Liver (tissue), 9 donors: Measurements from ENCODE around the gene MEF2A. TPM values are rescaled to one million over a fixed set of nuclear protein-coding genes. Genes with fewer than 3 reads are reported as not detected.

Source experiments
- DNase-seq: peaks from one replicate; pipeline ENCODE4 v3.0.0-alpha.2; 2017; ENCODE audit warnings: low spot score
- H3K27ac ChIP-seq, 2 donors: one replicate each; pipeline ENCODE4 v1.7.0; 2013; ENCODE audit warnings: inconsistent platforms in 2 of 2, low read length in 2 of 2, control low read depth in 1 of 2, low read depth in 1 of 2, mild to moderate bottlenecking in 1 of 2
- H3K27me3 ChIP-seq, 4 donors: one replicate each; pipeline versions ENCODE4 v1.6.1 to v1.7.0; 2013; ENCODE audit warnings: low read length in 3 of 4, inconsistent platforms in 1 of 4, mild to moderate bottlenecking in 1 of 4, moderate library complexity in 1 of 4; ENCODE audit not compliant: control insufficient read depth in 4 of 4, insufficient read depth in 4 of 4
- H3K36me3 ChIP-seq, 4 donors: one replicate each; pipeline versions ENCODE4 v1.6.1 to v1.7.0; 2013; ENCODE audit warnings: low read length in 3 of 4, mild to moderate bottlenecking in 3 of 4, low read depth in 1 of 4, moderate library complexity in 1 of 4; ENCODE audit not compliant: control insufficient read depth in 4 of 4, insufficient read depth in 3 of 4
- H3K4me1 ChIP-seq, 4 donors: one replicate each; pipeline versions ENCODE4 v1.6.1 to v1.7.0; 2013; ENCODE audit warnings: low read length in 3 of 4, mild to moderate bottlenecking in 3 of 4, moderate library complexity in 1 of 4; ENCODE audit not compliant: control insufficient read depth in 4 of 4, insufficient read depth in 4 of 4
- H3K4me3 ChIP-seq, 3 donors: one replicate each; pipeline versions ENCODE4 v1.6.1 to v1.7.0; 2013; ENCODE audit warnings: low read length in 3 of 3, control low read depth in 1 of 3, low read depth in 1 of 3, mild to moderate bottlenecking in 1 of 3
- H3K9ac ChIP-seq, 2 donors: one replicate each; pipeline ENCODE4 v1.7.0; 2013; ENCODE audit warnings: low read length in 2 of 2, mild to moderate bottlenecking in 2 of 2, moderate library complexity in 2 of 2, control low read depth in 1 of 2, low read depth in 1 of 2
- H3K9me3 ChIP-seq, 4 donors: one replicate each; pipeline versions ENCODE4 v1.6.1 to v1.7.0; 2013; ENCODE audit warnings: low read length in 3 of 4; ENCODE audit not compliant: control insufficient read depth in 4 of 4
- ATF3 ChIP-seq: IDR thresholded peaks from 2 replicates; pipeline ENCODE4 v1.6.1; 2016; ENCODE audit warnings: antibody characterized with exemption
- CTCF ChIP-seq: fragments of 150-350 bp; IDR thresholded peaks from 2 replicates; pipeline ENCODE4 v1.5.1; 2017; ENCODE audit warnings: improper control_type of control experiment, low read depth, low read length; ENCODE audit not compliant: missing input control
- EGR1 ChIP-seq, 2 donors: IDR thresholded peaks; 2 replicates each; pipeline ENCODE4 v1.6.1; 2016 to 2018; ENCODE audit warnings: antibody characterized with exemption in 2 of 2, low read depth in 2 of 2
- FOXA1 ChIP-seq: IDR thresholded peaks from 2 replicates; pipeline ENCODE4 v1.6.1; 2016; ENCODE audit warnings: antibody characterized with exemption
- FOXA2 ChIP-seq: IDR thresholded peaks from 2 replicates; pipeline ENCODE4 v1.6.1; 2016; ENCODE audit warnings: antibody characterized with exemption
- HNF4G ChIP-seq: IDR thresholded peaks from 2 replicates; pipeline ENCODE4 v1.6.1; 2016; ENCODE audit warnings: antibody characterized with exemption
- JUND ChIP-seq, 2 donors: IDR thresholded peaks; 2 replicates each; pipeline ENCODE4 v1.6.1; 2016; ENCODE audit warnings: antibody characterized with exemption in 2 of 2
- MAX ChIP-seq: IDR thresholded peaks from 2 replicates; pipeline ENCODE4 v1.6.1; 2016; ENCODE audit warnings: antibody characterized with exemption
- RAD21 ChIP-seq, 2 donors: IDR thresholded peaks; 2 replicates each; pipeline ENCODE4 v1.6.1; 2016; ENCODE audit warnings: antibody characterized with exemption in 2 of 2, mild to moderate bottlenecking in 2 of 2
- REST ChIP-seq: IDR thresholded peaks from 2 replicates; pipeline ENCODE4 v1.6.1; 2016; ENCODE audit warnings: antibody characterized with exemption, mild to moderate bottlenecking
- RXRA ChIP-seq, 2 donors: IDR thresholded peaks; 2 replicates each; pipeline ENCODE4 v1.6.1; 2017 to 2018; ENCODE audit warnings: antibody characterized with exemption in 2 of 2, mild to moderate bottlenecking in 1 of 2
- SP1 ChIP-seq: IDR thresholded peaks from 2 replicates; pipeline ENCODE4 v1.6.1; 2018; ENCODE audit warnings: antibody characterized with exemption, mild to moderate bottlenecking
- TAF1 ChIP-seq: conservative IDR thresholded peaks from 2 replicates; pipeline ENCODE4 v1.6.1; 2016; ENCODE audit warnings: antibody characterized with exemption, mild to moderate bottlenecking
- ZBTB33 ChIP-seq: IDR thresholded peaks from 2 replicates; pipeline ENCODE4 v1.6.1; 2016; ENCODE audit warnings: antibody characterized with exemption
- WGBS: extraction: QIAGEN DNeasy Blood & Tissue Kit; methylation state at CpG from one replicate; pipeline ENCODE4 v1.1.7; 2013; 5-methylcytosine and 5-hydroxymethylcytosine counted together
- polyA plus RNA-seq, 2 donors: library from polyadenylated mRNA; stranded (reverse) in 1 of 2; unstranded in 1 of 2; fragments of 200-250 nt in 1 of 2; fragments of >200 nt in 1 of 2; fragmentation: Nextera tagmentation in 1 of 2; extraction: Ambion mirVana in 1 of 2; gene quantifications; one replicate each; pipeline versions ENCODE4 v1.2.1 to v1.2.3, GENCODE V29; 2013 to 2015
- total RNA-seq, 2 donors: library from RNA; depleted of rRNA; stranded (reverse); fragments of >200 nt; gene quantifications; one replicate each; pipeline ENCODE4 v1.2.3, GENCODE V29; 2014
- donor health status: healthy.
- donor health status: healthy.
- donor health status: healthy.
- donor health status: healthy.
- donor health status: healthy.

MEF2A gene
- total and polyA plus RNA-seq, 4 donors = 8.5 to 45.9 (median 18.2) TPM

GRCh38 chr15:99566157-99566897, 543 bp downstream of the MEF2A start:
- peak overlapping the region; percentile 87 to 98 (median 92) for H3K4me3 ChIP-seq
- no peak for TF ChIP-seq ATF3
- no peak for TF ChIP-seq RAD21 (IDR thresholded peaks at IDR 0.05)
- TF ChIP-seq REST = no peak
- no peak for TF ChIP-seq EGR1 (IDR thresholded peaks at IDR 0.05; ENCODE audit: low read depth in 2 of 2)
- TF ChIP-seq RXRA (IDR thresholded peaks at IDR 0.05) = no peak
- no peak for TF ChIP-seq ZBTB33
- TF ChIP-seq HNF4G = no peak
- no peak for TF ChIP-seq SP1
- no peak for TF ChIP-seq CTCF
- no peak for TF ChIP-seq TAF1
- TF ChIP-seq FOXA2 = no peak
- TF ChIP-seq JUND (IDR thresholded peaks at IDR 0.05) = no peak
- TF ChIP-seq FOXA1 = no peak
- TF ChIP-seq MAX = no peak
- no peaks in the 10 kb centered on the region for H3K36me3 ChIP-seq
- H3K27me3 ChIP-seq = no peaks in the 10 kb centered on the region
- peak overlapping the region; percentile 93 to 95 for H3K27ac ChIP-seq
- 1% methylated on average over 69 of the region's 69 CpGs for WGBS
- no peaks in the 10 kb centered on the region for H3K9me3 ChIP-seq
- H3K4me1 ChIP-seq = peaks cover 2 to 26% (median 15%) of the 10 kb centered on the region in 4 donors
- peak overlapping the region; percentile 96 to 99 for H3K9ac ChIP-seq
- peak; percentile 66 for DNase-seq
